ENCODE results near the gene SLC29A1. TPM values are rescaled to one million over a fixed set of nuclear protein-coding genes. Genes with fewer than 3 reads are reported as not detected.

Gene SLC29A1
- total and polyA plus RNA-seq, 2 donors: 16.3 to 80.1 TPM

DNA sequence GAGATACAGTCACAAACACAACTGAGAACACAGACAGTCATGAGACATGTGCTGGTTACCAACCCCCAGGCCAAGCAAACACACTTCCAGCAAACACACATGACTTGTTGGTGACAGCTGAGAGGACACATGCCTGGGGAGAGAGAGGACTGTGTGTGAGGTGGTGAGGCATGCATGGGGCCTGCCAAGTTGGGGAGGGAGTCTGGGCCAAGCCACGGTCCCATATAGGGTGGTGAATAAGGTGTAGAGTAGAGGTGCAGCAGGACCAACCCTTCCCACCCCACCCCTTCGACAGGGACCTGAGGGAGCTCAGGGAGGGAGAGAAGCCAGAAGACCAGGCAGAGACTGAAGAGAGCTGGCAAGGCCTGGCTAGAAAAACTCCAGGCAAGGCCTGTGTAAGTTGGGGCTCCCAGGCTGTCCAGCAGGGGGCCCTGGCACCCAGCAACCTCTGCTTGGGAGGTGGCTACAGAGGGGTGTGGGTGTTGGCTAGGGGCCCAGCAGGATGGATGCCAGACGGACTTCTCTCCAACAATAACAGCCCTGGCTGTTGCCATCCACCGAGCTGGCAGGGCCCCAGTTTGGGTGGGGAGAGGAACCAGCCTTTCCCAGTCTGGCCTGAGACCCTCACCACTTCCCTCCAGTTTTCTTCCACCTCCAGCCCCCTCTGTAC is 2.0 kb upstream of the SLC29A1 start:
- no peaks in the 10 kb centered on the region for H3K4me1 ChIP-seq (ENCODE audit: insufficient read depth)
- H3K27ac ChIP-seq (ENCODE audit: low read depth): peak overlapping the region; percentile 57
- H3K36me3 ChIP-seq (ENCODE audit: insufficient read depth): no peaks in the 10 kb centered on the region
- no peak for DNase-seq (ENCODE audit: extremely low spot score)
- WGBS: 4% methylated on average over 4 of the region's 4 CpGs
- no peak overlapping the region for H3K4me3 ChIP-seq (ENCODE audit: low read depth, low read length)

DNA sequence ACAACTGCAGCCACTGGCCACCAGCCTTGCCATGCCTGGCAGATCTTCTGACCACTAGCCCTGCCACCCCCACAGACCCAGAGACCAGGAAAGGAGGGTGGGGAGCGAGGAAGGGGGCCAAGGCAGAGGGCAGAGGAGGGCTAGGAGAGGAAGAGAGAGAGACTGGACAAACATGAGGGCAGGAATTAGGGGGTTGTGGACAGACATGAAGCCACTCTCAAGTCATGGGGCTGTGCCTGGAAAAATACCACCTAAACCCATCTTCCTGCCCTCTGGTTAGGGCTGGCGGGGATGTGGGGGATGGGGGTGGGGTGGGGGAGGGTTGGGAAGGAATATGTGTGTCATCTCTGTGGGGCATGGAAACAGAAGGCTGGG is 1.4 kb upstream of the SLC29A1 start:
- no peak overlapping the region for H3K4me3 ChIP-seq (ENCODE audit: low read depth, low read length)
- DNase-seq (ENCODE audit: extremely low spot score): no peak
- H3K27ac ChIP-seq (ENCODE audit: low read depth): peak overlapping the region; percentile 57
- no peaks in the 10 kb centered on the region for H3K36me3 ChIP-seq (ENCODE audit: insufficient read depth)
- no peaks in the 10 kb centered on the region for H3K4me1 ChIP-seq (ENCODE audit: insufficient read depth)
- 91% methylated on average over 2 of the region's 2 CpGs for WGBS

- DNase-seq (ENCODE audit: extremely low spot score): no peak
- H3K4me3 ChIP-seq (ENCODE audit: low read depth, low read length): peak overlapping the region; percentile 48
- WGBS: 27% methylated on average over 26 of the region's 26 CpGs
- no peaks in the 10 kb centered on the region for H3K36me3 ChIP-seq (ENCODE audit: insufficient read depth)
- no peaks in the 10 kb centered on the region for H3K4me1 ChIP-seq (ENCODE audit: insufficient read depth)
- peak overlapping the region; percentile 63 for H3K27ac ChIP-seq (ENCODE audit: low read depth)
These were observed 693 bp upstream of the SLC29A1 start for GRCh38 chr6:44222486-44223318.

DNA sequence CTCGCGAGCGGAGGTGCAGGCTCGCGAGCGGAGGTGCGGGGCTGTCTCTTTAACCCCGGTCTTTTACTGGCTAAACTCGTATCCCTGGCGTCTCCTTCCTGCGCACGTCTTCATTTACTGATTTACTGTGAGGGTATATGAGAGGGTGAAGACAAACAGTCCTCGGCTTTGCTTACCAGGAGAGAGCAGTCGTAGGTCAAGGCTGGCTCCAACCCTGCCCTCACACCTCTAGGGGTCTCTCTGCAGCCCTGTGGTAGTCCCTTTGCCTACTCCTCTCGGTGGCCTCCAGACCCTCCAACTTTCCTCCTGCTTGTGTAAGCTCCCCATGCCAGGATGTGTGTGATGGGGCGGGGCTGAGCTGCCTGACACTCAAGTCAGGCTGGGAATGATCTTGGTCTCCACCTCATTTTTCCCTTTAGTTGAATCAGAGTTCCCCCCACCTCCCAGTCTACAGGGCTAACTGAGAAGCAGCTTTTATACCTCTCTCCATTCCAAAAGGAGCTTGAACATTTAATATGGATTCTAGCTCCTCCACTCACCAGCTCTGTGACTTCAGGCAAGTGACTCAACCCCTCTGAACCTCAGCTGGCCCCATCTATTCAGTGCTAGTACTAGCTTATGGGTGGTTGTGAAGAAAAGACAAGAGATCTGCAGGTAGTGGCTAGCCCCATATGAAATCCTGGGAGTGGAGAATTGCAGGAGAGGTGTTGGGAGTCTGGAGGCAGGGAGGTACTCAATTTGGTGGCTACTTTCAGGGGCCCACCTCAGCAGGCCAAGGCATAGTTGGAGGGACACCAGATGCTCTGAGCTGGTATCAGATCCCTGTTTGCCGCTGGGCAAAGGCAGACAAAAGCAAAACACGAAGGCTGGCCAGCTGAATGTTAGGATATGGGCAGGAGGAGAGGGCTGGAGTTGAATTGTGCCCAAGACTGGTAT is 902 bp downstream of the SLC29A1 start:
- no peaks in the 10 kb centered on the region for H3K4me1 ChIP-seq (ENCODE audit: insufficient read depth)
- WGBS: 11% methylated on average over 18 of the region's 18 CpGs
- no peak overlapping the region for H3K27ac ChIP-seq (ENCODE audit: low read depth)
- peak overlapping the region; percentile 48 for H3K4me3 ChIP-seq (ENCODE audit: low read depth, low read length)
- no peak for DNase-seq (ENCODE audit: extremely low spot score)
- no peaks in the 10 kb centered on the region for H3K36me3 ChIP-seq (ENCODE audit: insufficient read depth)

- no peak for DNase-seq (ENCODE audit: extremely low spot score)
- 90% methylated on average over 4 of the region's 4 CpGs for WGBS
- Histone ChIP-seq H3K4me3 (ENCODE audit: low read depth, low read length) (no peak overlapping the region), H3K27ac (ENCODE audit: low read depth) (no peak overlapping the region), H3K36me3 (ENCODE audit: insufficient read depth) (no peaks in the 10 kb centered on the region), H3K4me1 (ENCODE audit: insufficient read depth) (no peaks in the 10 kb centered on the region)
These were observed 1.5 kb downstream of the SLC29A1 start for GRCh38 chr6:44224965-44225305.

DNA sequence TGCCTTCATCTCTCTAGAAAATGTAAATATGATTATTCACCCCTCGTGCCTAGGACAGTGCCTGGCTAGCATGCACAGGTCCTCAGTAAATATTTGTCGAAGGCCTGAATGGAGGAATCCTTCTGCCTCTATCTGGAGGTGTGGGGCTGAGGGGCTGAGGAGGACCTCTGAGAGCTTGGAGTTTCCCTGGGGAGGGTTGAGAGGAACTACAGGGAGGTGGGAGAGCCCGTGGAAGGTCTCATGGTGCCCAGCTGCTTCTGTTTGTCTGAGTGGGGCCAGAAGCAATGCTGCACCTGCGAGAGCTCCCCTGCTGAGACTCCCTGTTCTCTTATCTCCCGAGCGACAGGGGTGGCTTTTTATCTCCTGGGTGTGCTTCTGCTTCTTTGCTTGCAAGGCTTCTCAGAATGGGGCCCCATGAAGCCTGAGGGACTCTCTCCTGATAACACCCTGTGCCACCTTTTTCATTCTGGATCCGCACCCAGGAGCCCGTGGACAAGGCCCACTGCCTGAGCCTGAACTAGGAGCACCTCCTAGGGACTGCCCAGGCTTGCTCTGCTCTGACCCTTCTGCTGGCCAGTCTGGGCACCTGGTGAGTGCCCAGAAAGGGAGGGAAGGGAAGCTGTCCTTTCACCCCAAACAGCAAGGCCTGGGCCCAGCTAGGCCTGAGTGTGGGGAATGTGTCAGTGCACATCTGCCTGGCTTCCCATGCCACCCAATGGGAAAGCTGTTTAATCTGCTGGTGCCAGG is 2.4 kb downstream of the SLC29A1 start:
- 87% methylated on average over 8 of the region's 8 CpGs for WGBS
- no peak for DNase-seq (ENCODE audit: extremely low spot score)
- no peaks in the 10 kb centered on the region for H3K4me1 ChIP-seq (ENCODE audit: insufficient read depth)

GRCh38 chr6:44226368-44227147 is 3.2 kb downstream of the SLC29A1 start:
- Histone ChIP-seq H3K4me1 (ENCODE audit: insufficient read depth) (no peaks in the 10 kb centered on the region), H3K27ac (ENCODE audit: low read depth) (no peak overlapping the region), H3K4me3 (ENCODE audit: low read depth, low read length) (no peak overlapping the region), H3K36me3 (ENCODE audit: insufficient read depth) (no peaks in the 10 kb centered on the region)
- no peak for DNase-seq (ENCODE audit: extremely low spot score)
- WGBS: 42% methylated on average over 15 of the region's 15 CpGs

More for the DNA sequence above, 2.4 kb downstream of the SLC29A1 start:
- Histone ChIP-seq H3K27ac (ENCODE audit: low read depth) (no peak overlapping the region), H3K36me3 (ENCODE audit: insufficient read depth) (no peaks in the 10 kb centered on the region), H3K4me3 (ENCODE audit: low read depth, low read length) (no peak overlapping the region)

GRCh38 chr6:44227148-44227793 is 3.9 kb downstream of the SLC29A1 start:
- no peaks in the 10 kb centered on the region for H3K36me3 ChIP-seq (ENCODE audit: insufficient read depth)
- H3K27ac ChIP-seq (ENCODE audit: low read depth): no peak overlapping the region
- 51% methylated on average over 7 of the region's 7 CpGs for WGBS
- no peak overlapping the region for H3K4me3 ChIP-seq (ENCODE audit: low read depth, low read length)
- no peak for DNase-seq (ENCODE audit: extremely low spot score)
- H3K4me1 ChIP-seq (ENCODE audit: insufficient read depth): no peaks in the 10 kb centered on the region

DNA sequence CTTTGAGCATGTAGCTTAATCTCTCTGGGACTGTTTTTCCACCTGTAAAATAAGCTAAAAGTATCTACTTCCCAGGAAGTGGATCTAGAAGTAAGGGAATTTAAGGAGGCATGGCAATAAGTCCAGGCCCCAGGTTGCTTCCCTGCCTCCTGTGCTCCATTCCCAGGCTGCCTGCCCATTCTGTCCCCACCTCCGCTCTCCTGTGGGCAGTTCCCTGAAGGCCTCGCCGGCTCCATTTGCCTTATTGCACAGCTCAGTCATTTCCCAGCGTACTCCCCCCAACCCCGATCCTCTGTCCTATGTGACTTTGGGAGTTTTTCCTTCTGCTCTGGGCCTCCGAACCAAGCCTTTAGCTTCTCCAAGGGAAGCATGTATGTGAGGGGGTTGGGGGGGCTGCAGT is 4.6 kb downstream of the SLC29A1 start:
- WGBS: 75% methylated on average over 6 of the region's 6 CpGs
- H3K36me3 ChIP-seq (ENCODE audit: insufficient read depth): no peaks in the 10 kb centered on the region
- no peak overlapping the region for H3K4me3 ChIP-seq (ENCODE audit: low read depth, low read length)
- no peak overlapping the region for H3K27ac ChIP-seq (ENCODE audit: low read depth)
- H3K4me1 ChIP-seq (ENCODE audit: insufficient read depth): no peaks in the 10 kb centered on the region
- no peak for DNase-seq (ENCODE audit: extremely low spot score)

- Histone ChIP-seq H3K36me3 (ENCODE audit: insufficient read depth) (no peaks in the 10 kb centered on the region), H3K27ac (ENCODE audit: low read depth) (no peak overlapping the region), H3K4me3 (ENCODE audit: low read depth, low read length) (no peak overlapping the region), H3K4me1 (ENCODE audit: insufficient read depth) (no peaks in the 10 kb centered on the region)
- DNase-seq (ENCODE audit: extremely low spot score): no peak
- WGBS: 85% methylated on average over 7 of the region's 7 CpGs
These were observed 5.0 kb downstream of the SLC29A1 start for GRCh38 chr6:44228433-44228832.

DNA sequence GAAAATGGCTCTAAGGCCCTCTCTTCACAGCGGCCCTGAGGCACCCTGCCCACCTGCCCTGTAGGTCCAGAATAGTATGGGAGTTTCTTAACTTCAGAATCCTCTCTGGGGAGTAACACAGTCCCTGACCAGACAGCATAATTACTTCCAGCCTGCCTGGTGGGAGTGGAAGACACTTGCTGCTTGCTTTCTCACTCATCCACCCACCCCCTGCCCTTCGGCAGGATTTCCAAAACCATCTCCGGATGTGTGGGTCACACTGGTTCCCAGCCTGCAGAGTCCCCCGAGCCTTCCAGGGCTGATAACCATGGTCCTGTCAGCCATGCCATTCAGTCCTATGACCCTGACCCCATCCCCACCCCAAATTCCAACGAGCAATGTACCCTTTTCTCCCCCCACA is 5.4 kb downstream of the SLC29A1 start:
- no peaks in the 10 kb centered on the region for H3K36me3 ChIP-seq (ENCODE audit: insufficient read depth)
- H3K4me1 ChIP-seq (ENCODE audit: insufficient read depth): no peaks in the 10 kb centered on the region
- H3K4me3 ChIP-seq (ENCODE audit: low read depth, low read length): no peak overlapping the region
- no peak for DNase-seq (ENCODE audit: extremely low spot score)
- WGBS: 74% methylated on average over 5 of the region's 5 CpGs
- H3K27ac ChIP-seq (ENCODE audit: low read depth): no peak overlapping the region

- H3K27ac ChIP-seq (ENCODE audit: low read depth): no peak overlapping the region
- H3K4me3 ChIP-seq (ENCODE audit: low read depth, low read length): no peak overlapping the region
- no peaks in the 10 kb centered on the region for H3K4me1 ChIP-seq (ENCODE audit: insufficient read depth)
- WGBS: 90% methylated on average over 11 of the region's 11 CpGs
- DNase-seq (ENCODE audit: extremely low spot score): no peak
- no peaks in the 10 kb centered on the region for H3K36me3 ChIP-seq (ENCODE audit: insufficient read depth)
These were observed 6.1 kb downstream of the SLC29A1 start for GRCh38 chr6:44229376-44230033.

Data from urinary bladder (tissue), 4 donors.